Stomach smooth muscle (tissue), 2 donors: ENCODE results near the gene REG1B.
"Not testable (repeated sequence)": the region's sequence is repeated elsewhere in the genome, so short reads cannot be mapped to it uniquely, and the experiment has no call there.

Source experiments
- H3K27ac ChIP-seq: one replicate; pipeline ENCODE4 v1.7.0; 2013; ENCODE audit warnings: mild to moderate bottlenecking, low read length, inconsistent platforms
- H3K27me3 ChIP-seq, 2 donors: one replicate each; pipeline ENCODE4 v1.7.0; 2013; ENCODE audit warnings: low read length in 2 of 2; ENCODE audit not compliant: insufficient read depth in 2 of 2, control insufficient read depth in 1 of 2
- H3K36me3 ChIP-seq, 2 donors: one replicate each; pipeline ENCODE4 v1.7.0; 2013; ENCODE audit warnings: low read length in 2 of 2; ENCODE audit not compliant: control insufficient read depth in 2 of 2, insufficient read depth in 2 of 2
- H3K4me1 ChIP-seq: one replicate; pipeline ENCODE4 v1.7.0; 2013; ENCODE audit warnings: low read length; ENCODE audit not compliant: control insufficient read depth, insufficient read depth
- H3K4me3 ChIP-seq, 2 donors: one replicate each; pipeline ENCODE4 v1.7.0; 2013; ENCODE audit warnings: low read length in 2 of 2
- H3K9ac ChIP-seq, 2 donors: one replicate each; pipeline ENCODE4 v1.7.0; 2013; ENCODE audit warnings: low read length in 2 of 2, mild to moderate bottlenecking in 1 of 2
- H3K9me3 ChIP-seq, 2 donors: one replicate each; pipeline ENCODE4 v1.7.0; 2013; ENCODE audit warnings: low read length in 2 of 2; ENCODE audit not compliant: control insufficient read depth in 2 of 2
- donor health status: healthy.
- donor health status: Pancreatic carcinoma.

Gene REG1B

DNA sequence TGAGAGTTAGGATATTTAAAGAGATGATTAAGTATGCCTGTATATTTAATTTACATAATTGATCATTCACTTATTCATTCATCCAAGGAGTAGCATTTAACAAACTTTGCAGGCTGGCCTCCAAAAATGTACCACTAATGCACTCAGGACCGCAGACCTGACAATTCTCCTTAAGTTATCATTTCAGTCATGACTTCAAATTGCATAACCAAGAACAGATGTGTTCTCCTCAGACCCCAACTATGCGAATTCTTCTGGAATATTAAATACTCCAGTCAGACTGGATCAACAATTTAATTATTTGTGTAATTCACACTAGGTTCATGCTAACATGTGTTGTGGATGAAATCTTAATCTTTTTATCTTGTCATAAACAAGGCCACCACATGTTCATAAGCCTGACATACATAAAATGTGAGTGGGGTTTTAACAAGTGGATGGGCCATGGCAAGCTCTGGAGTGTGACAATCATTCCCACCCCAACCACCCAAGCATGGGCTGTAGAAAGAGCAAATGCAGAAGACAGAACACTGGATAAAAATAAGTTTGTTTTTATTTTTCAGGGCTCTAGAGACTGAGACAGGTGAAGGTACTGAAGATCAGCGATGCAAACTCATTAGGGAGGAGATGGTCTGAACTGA, 3.2 kb downstream of the REG1B start:
- H3K27ac ChIP-seq: no peak overlapping the region
- H3K4me3 ChIP-seq: no peak overlapping the region

GRCh38 chr2:79083597-79084251, 4.1 kb downstream of the REG1B start:
- no peak overlapping the region for H3K27ac ChIP-seq
- no peak overlapping the region for H3K9ac ChIP-seq
- H3K4me1 ChIP-seq: no peaks in the 10 kb centered on the region
- H3K36me3 ChIP-seq: no peaks in the 10 kb centered on the region
- H3K27me3 ChIP-seq: no peaks in the 10 kb centered on the region
- no peak overlapping the region for H3K4me3 ChIP-seq
- no peaks in the 10 kb centered on the region for H3K9me3 ChIP-seq

More for the DNA sequence above, 3.2 kb downstream of the REG1B start:
- H3K9ac ChIP-seq: no peak overlapping the region
- H3K27me3 ChIP-seq: no peaks in the 10 kb centered on the region
- H3K9me3 ChIP-seq: no peaks in the 10 kb centered on the region
- H3K36me3 ChIP-seq: no peaks in the 10 kb centered on the region
- no peaks in the 10 kb centered on the region for H3K4me1 ChIP-seq

DNA sequence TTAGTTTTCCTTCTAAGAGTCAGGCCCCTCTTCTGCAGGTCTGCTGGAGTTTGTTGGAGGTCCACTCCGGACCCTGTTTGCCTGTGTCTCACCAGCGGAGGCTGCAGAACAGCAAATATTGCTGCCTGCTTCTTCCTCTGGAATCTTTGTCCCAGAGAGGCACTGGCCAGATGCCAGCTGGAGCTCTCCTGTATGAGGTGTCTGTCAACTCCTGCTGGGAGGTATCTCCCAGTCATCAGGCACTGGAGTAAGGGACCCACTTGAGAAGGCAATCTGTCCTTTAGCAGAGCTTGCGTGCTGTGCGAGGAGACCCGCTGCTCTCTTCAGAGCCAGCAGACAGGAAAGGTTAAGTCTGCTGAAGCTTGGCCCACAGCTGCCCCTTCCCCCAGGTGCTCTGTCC, 4.8 kb downstream of the REG1B start:
- H3K9ac ChIP-seq: no peak overlapping the region
- H3K4me3 ChIP-seq: no peak overlapping the region
- H3K9me3 ChIP-seq: peaks cover 0 to 2% of the 10 kb centered on the region in 2 donors
- H3K27me3 ChIP-seq: no peaks in the 10 kb centered on the region
- no peaks in the 10 kb centered on the region for H3K36me3 ChIP-seq
- H3K4me1 ChIP-seq: no peaks in the 10 kb centered on the region
- no peak overlapping the region for H3K27ac ChIP-seq

DNA sequence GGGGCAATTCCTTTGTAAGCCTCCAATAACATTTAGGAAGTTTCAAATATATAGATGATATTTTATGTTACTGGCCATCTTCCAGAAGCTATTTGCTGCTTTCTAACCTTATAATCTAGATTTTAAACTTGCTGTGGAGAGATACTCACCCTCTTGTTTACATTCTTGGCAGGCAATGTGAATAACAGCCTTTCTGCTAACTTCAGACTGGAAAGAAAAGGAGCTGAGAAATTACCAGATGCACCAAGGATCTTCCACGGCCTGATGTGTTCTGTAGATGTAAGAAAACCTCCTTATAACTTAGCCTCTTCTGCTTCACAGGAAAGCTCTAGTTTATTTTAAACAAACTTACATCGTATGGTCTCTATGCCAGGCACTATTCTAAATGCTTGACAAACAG, 16.7 kb downstream of the REG1B start:
- Histone ChIP-seq H3K9ac (no peak overlapping the region), H3K36me3 (no peaks in the 10 kb centered on the region), H3K4me3 (no peak overlapping the region), H3K9me3 (peaks cover 0 to 4% of the 10 kb centered on the region in 2 donors), H3K27me3 (no peaks in the 10 kb centered on the region), H3K27ac (no peak overlapping the region), H3K4me1 (no peaks in the 10 kb centered on the region)

GRCh38 chr2:79065201-79065600, 22.6 kb downstream of the REG1B start:
- Histone ChIP-seq H3K27ac (no peak overlapping the region), H3K4me3 (no peak overlapping the region), H3K9me3 (peaks cover 0 to 6% of the 10 kb centered on the region in 2 donors), H3K9ac (no peak overlapping the region), H3K4me1 (no peaks in the 10 kb centered on the region), H3K27me3 (peaks cover 0 to 2% of the 10 kb centered on the region in 2 donors), H3K36me3 (no peaks in the 10 kb centered on the region)

GRCh38 chr2:79054769-79055168, 33.0 kb downstream of the REG1B start:
- not testable (repeated sequence) for H3K9ac ChIP-seq, H3K27me3 ChIP-seq, H3K36me3 ChIP-seq, H3K4me1 ChIP-seq, H3K4me3 ChIP-seq, H3K27ac ChIP-seq, H3K9me3 ChIP-seq

DNA sequence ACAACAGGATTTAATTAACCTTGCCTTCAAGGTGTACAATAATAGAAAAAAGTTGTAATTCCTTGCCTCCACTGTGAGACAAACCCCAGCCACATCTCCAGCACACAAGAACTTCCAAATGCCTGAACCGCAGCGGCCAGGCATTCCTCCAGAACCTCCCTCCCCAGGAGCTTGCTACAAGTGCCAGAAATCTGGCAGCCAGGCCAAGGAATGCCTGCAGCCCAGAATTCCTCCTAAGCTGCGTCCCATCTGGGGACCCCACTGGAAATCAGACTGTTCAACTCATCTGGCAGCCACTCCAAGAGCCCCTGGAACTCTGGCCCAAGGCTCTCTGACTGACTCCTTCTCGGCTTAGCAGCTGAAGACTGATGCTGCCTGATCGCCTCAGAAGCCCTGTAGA, 34.3 kb downstream of the REG1B start:
- not testable (repeated sequence) for H3K27me3 ChIP-seq, H3K4me3 ChIP-seq, H3K27ac ChIP-seq, H3K36me3 ChIP-seq, H3K9me3 ChIP-seq, H3K9ac ChIP-seq, H3K4me1 ChIP-seq

- Histone ChIP-seq H3K4me1 (no peaks in the 10 kb centered on the region), H3K27ac (no peak overlapping the region), H3K9ac (no peak overlapping the region), H3K36me3 (no peaks in the 10 kb centered on the region), H3K27me3 (no peaks in the 10 kb centered on the region), H3K4me3 (no peak overlapping the region), H3K9me3 (no peaks in the 10 kb centered on the region)
These were observed 46.8 kb downstream of the REG1B start for GRCh38 chr2:79041032-79041448.

GRCh38 chr2:79039944-79040343, 47.8 kb downstream of the REG1B start:
- no peaks in the 10 kb centered on the region for H3K4me1 ChIP-seq
- H3K27ac ChIP-seq: no peak overlapping the region
- no peaks in the 10 kb centered on the region for H3K9me3 ChIP-seq
- no peaks in the 10 kb centered on the region for H3K27me3 ChIP-seq
- no peak overlapping the region for H3K4me3 ChIP-seq
- H3K9ac ChIP-seq: no peak overlapping the region
- H3K36me3 ChIP-seq: no peaks in the 10 kb centered on the region
